ENCODE results near the gene TMEM271.

GRCh38 chr4:610411-611261, 34.5 kb upstream of the TMEM271 start:
- TF ChIP-seq POLR2AphosphoS5 (IDR thresholded peaks at IDR 0.05), result no peak
- no peak for TF ChIP-seq TAF1 (IDR thresholded peaks at IDR 0.05; ENCODE audit: low read depth)
- no peak for TF ChIP-seq EZH2 (IDR thresholded peaks at IDR 0.05; ENCODE audit: borderline replicate concordance, insufficient read depth, low read length, poor library complexity, severe bottlenecking)
- no peak for TF ChIP-seq CTCF (IDR thresholded peaks at IDR 0.05; ENCODE audit: poor library complexity, severe bottlenecking)

Data from neural cell (in vitro differentiated cells).